ENCODE measurements around the gene DNAH3.
"Not testable (repeated sequence)": the region's sequence is repeated elsewhere in the genome, so short reads cannot be mapped to it uniquely, and the experiment has no call there.

The DNAH3 gene

DNA sequence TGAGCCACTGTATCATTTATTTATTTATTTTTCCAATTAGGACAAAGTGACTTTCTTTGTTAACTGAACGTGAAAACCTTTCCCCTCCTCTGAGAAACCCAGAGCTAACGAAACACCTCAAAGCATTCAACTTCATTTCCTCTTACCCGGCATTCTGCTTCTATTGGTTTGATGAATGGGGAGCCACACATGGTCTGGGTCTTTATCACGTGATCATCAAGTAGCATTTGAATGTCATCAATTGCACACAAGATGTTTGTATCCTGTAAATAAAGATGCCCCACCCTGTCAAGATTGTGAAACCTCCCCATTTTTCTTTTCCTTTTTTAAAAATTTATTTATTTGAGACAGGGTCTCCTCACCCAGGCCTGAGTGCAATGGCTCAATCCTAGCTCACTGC is 80.1 kb downstream of the DNAH3 start:
- DNase-seq (ENCODE audit: low read depth) = no peak

DNA sequence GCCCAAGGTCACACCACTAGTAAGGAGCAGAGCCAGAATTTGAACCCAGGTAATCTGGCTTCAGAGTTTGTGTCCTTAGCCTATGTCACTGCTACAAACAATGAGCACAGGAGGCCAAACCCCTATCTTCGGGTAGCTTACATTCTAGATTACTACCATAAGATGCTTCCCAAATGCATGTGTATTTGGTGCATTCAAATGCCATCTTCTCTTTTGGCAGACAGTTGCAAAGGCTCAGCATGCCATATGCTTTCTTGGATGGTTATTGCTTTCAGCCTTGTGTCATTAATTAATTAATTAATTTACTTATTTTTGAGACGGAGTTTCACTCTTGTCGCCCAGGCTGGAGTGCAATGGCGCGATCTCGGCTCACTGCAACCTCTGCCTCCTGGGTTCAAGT is 80.7 kb downstream of the DNAH3 start:
- no peak for DNase-seq (ENCODE audit: low read depth)

DNA sequence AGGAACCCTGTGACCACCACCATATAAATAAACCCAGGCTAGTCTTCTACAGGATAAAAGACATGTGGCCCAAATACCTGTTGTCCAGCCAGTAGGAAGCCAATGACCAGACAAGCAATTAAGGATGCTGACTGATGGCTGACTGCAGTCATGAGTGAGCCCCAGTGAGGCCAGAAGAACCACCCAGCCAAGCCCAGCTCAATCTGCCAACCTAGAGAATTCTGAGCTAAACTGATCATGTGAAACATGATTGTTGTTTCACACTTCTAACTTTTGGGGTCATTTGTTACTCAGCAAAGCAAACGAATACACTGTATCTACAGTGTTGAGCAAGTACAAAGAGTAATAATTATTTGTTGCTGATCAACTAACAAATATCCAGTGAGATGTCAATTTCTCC is 86.4 kb downstream of the DNAH3 start:
- no peak for DNase-seq (ENCODE audit: low read depth)

DNA sequence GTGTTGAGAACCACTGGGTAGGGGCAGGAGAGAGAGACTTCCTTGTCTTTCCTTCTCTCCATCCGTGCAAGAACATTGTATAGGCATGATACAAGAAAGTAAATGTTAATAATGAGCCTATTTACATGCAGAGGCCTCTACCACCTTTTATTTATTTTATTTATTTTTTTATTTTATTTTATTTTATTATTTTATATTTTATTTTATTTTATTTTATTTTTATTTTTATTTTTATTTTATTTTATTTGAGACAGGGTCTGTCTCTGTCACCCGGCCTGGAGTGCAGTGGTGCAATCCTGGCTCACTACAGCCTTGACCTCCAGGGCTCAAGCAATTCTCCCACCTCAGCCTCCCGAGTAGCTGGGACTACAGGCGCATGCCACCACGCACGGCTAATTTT is 87.3 kb downstream of the DNAH3 start:
- DNase-seq (ENCODE audit: low read depth) = not testable (repeated sequence)

DNA sequence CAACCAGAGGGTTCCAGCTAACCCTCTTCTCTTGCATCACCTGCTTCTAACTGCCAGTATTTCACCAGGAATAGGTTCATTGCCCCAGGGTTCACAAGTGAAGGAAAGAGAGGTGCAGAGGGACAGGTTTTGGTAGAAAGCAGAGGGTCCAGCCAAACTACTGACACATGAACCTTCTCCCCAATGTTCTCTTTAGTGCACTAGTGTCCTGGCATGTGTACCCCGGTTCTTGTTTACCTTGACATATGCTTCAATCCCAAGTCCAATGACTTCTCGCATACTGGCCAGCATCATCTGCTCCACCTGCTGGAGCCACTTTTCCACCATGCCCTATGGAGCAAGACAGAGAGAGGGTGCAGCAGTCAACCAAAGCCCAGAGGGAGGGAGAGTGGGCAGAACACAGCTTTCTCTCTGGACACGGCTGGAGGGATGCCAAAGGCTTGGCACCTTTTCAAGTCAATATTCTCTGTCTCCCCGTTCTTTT is 90.6 kb downstream of the DNAH3 start:
- no peak for DNase-seq (ENCODE audit: low read depth)

DNA sequence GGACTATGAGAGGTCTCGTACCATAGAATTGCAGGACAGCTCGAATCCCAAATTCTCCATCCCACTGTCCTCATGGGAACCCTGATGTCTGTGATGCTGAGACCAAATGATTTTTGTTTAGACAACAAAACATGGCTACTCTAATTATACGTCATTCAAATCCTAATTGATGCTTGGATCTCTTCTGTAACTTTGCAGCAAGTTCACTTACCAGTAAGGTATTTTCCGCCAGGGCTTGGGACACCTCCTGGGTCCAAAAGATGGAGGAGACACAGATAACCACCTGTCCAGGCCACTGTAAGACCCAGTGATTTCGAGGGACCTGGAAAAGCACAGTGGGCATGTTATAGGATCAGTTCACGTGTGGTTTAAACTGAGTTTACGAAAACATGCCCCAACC is 92.8 kb downstream of the DNAH3 start:
- DNase-seq (ENCODE audit: low read depth) = no peak

DNA sequence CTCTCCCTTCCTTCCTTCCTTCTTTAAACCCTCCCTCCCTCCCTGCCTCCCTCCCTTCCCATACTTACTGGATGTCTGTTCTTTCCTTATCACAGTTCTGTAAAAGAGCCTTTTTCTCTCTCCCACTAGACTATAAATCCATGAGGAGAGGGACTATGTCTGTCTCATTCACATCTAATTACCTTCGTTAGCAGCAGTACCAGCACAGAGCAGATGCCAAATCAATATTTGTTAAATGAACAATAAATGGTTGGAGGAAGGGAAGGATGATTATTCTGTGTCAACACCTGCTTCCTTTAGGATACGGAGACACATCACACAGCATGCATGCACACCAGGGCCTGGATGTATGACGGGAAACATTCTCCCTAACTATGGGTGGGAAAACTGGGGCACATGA is 94.2 kb downstream of the DNAH3 start:
- DNase-seq (ENCODE audit: low read depth) = no peak

DNA sequence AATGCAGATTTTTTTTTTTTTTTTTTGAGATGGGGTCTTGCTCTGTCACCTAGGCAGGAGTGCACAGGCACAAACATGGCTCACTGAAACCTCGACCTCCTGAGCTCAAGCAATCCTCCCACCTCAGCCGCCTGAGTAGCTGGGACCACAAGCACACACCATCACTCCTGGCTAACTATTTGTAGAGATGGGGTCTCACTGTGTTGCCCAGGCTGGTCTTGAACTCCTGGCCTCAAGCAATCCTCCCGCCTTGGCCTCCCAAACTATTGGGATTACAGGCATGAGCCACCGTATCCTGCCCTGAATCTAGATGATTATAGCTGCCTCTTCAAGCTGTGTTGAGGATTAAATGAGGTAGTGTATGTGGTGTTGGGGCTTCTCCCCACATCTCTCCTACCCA is 94.9 kb downstream of the DNAH3 start:
- DNase-seq (ENCODE audit: low read depth) = not testable (repeated sequence)

DNA sequence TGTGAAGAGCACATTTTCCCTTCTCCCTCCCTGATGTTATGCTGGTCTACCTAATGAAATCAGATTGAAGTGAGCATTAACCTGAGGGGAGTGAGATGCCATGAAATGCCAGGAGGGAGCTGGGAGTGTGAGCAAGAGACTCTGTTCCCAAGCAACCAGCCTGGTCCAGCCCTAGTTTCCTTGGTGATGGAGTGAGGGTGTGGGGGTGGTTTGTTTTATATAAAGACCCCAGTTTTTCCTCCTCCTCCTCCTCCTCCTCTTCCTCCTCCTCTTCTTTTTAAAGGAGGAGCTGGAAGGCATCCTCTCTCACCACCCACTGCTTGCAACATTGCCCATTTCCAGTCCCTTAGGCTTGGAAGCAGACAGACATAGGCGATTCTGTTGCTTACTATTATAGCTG is 97.1 kb downstream of the DNAH3 start:
- DNase-seq (ENCODE audit: low read depth) = no peak

DNA sequence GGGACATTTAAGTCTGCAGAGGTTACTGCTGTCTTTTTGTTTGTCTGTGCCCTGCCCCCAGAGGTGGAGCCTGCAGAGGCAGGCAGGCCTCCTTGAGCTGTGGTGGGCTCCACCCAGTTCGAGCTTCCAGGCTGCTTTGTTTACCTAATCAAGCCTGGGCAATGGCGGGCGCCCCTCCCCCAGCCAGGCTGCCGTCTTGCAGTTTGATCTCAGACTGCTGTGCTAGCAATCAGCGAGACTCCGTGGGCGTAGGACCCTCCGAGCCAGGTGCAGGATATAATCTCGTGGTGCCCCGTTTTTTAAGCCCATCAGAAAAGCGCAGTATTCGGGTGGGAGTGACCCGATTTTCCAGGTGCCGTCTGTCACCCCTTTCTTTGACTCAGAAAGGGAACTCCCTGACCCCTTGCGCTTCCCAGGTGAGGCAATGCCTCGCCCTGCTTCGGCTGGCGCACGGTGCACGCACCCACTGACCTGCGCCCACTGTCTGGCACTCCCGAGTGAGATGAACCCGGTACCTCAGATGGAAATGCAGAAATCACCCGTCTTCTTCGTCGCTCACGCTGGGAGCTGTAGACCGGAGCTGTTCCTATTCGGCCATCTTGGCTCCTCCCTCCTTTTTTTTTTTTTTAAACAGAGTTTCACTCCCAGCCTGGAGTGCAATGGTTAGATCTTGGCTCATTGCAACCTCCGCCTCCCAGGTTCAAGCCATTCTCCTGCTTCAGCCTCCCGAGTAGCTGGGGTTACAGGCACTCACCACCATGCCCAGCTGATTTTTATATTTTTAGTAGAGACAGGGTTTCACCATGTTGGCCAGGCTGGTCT is 102.3 kb downstream of the DNAH3 start:
- DNase-seq (ENCODE audit: low read depth) = not testable (repeated sequence)

DNA sequence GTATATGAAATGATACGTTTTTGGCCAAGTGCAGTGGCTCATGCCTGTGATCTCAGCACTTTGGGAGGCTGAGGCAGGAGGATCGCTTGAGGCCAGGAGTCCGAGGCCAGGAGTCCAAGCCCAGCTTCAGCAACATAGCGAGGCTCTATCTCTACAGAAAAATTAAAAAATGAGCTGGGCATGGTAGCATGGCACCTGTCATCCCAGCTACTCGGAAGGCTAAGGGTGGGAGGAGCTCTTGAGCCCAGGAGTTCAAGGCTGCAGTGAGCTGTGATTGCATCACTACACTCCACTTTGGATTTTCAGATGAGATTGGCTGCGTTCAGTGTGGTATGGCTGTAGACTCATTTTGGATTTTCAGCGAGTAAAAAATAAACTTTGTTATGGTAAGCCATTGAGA is 112.4 kb downstream of the DNAH3 start:
- no peak for DNase-seq (ENCODE audit: low read depth)

DNA sequence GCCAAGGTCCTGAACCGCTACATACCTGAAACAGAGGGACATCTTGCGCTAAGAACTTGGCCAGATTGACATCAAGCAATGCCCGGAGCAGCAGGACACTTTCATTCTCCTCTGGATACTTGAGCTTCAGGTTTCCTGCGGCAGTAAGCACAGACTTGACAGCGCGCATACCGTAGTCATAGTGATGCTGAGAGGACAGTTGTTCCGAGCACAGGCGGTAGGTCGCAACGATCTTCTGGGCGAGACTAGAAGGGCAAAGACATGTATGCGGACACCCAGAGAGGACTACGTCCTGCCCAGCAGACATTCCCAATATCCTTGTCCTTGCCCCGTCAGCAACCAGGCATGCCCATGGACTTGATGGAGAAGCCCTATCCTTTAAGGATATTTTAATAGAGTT is 112.9 kb downstream of the DNAH3 start:
- no peak for DNase-seq (ENCODE audit: low read depth)

DNA sequence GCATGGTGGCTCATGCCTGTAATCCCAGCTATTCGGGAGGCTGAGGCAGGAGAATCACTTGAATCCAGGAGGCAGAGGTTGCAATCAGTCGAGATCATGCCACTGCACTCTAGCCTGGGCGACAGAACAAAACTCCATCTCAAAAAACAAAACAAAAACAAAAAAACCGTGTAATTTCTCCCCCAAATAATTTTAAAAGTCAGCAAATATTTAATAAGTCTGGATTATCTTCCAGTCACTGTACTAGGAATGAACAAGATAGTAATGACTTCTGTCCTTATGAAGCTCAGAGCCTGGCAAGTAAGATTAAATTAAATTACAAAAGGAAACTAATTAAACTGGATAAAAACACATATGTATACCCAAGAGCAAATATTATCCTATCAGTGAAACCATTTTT is 113.5 kb downstream of the DNAH3 start:
- DNase-seq (ENCODE audit: low read depth) = no peak

DNA sequence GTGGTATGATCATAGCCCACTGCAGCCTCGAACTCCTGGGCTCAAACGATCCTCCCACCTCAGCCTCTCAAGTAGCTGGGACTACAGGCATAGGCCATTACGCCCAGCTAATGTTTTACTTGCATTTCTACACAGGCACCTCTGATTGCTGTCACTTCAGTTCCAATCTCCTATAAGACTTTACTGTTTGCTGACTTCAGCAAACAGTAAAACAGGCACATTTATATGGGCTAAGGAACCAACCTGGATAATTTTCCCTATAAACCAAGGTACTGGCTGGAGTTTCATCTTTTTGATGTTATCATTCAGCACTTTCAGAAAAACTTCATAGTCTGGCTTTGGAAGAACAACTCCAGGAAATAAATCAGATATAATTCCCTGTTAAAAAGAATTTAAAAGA is 114.2 kb downstream of the DNAH3 start:
- DNase-seq (ENCODE audit: low read depth) = no peak

DNA sequence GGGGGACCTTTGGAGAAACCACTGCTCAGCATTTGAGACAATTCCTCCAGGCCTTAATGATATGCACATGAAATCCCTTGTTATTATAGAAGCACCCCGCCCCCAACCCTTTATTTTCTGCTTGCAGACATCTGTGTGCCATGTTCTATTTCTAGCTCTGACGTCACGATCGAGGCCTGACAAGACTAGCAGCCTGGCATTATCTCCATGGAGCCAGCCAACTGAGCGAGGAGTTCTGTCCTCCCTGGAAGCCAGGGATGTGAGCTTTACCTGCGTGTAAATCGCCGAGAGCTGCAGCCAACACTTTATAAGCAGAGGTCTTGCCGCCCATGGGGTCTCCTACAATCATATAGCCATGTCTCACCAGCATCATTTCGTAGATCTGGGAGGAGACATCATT is 116.9 kb downstream of the DNAH3 start:
- DNase-seq (ENCODE audit: low read depth) = no peak

DNA sequence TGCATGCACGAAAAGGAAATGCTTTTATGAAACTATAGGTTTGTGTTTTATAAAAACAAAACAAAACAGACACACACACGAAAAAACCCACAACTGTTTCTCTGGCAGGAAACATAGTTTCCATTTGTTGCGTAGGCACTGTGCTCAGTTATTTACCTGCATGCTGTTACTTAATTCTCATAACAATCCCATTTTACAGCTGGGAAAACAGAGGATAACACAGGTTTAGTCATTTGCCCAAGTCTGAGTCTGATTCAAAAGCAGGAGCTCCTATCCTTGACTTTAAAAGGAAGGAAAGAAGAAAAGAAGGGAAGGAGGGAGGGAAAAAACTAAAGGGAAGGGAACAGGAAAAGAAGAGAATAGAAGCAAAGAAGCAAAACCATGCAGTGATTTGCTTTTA is 117.4 kb downstream of the DNAH3 start:
- no peak for DNase-seq (ENCODE audit: low read depth)

DNA sequence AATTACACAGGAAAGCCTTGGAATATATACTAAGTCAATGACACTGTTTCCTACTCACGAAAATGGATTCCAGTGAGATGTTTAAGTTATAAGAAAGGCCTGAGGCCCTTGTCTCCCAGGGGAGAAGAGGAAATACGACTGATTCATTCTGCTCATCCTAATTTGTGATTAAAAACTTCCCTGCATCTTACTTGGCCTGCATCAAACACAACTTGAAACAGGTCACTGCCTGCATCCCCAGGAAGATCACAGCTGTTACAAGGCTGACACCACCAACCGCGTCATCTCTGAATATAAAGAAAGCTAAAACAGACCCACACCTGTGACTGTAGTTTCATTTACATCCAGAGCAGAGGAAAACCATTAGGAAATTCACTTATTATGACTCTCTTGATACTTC is 121.9 kb downstream of the DNAH3 start:
- DNase-seq (ENCODE audit: low read depth) = no peak

DNA sequence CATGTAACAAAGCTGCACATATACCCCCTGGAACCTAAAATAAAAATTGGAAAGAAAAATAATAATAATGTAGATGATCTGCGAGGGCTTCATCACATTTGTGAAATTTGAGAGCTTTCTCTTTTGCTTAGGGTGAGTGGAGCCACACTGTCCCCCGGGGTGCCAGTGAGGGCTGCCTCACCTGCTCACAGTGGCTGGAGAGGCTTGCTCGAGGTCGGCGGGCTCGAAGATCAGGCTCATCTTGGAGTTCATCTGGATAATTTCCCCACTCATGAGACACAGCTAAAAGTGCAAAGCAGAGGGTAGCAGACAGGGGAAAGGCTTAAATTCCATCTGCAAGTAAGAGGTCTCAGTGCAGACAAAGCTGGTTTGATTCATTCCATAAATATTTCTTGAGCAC is 123.8 kb downstream of the DNAH3 start:
- DNase-seq (ENCODE audit: low read depth) = no peak

DNA sequence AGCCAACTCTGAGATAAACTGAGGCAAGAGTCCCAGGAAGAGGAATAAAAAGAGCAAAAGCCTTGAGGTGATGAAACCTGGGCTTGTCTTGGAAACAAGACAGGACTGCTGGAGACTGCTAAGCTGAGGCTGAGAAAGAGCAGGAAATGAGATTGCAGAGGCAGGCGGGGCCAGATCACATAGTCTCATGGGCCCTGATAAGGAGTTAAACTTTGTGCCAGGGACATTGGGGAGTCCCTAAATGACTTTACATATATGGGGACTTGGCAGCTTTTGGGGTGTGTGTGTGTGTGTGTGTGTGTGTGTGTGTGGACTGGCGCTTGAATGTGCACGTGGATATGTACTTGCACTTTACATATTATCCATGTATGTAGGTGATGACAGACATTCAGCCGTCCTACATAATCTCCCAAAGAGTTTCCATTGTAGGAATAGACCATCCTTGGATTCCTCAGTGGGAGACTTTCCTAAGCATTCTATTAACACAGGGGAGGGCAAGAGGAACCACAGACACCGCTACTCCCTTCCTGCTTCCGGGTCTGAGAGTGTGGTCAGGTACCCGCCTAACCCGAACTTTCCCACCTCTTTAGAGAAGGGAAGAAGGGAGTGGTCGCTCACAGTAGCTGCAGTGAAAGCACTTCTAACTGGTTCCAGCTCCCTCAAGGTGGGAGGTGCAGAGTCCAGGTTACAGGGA is 127.0 kb downstream of the DNAH3 start:
- DNase-seq (ENCODE audit: low read depth) = no peak

DNA sequence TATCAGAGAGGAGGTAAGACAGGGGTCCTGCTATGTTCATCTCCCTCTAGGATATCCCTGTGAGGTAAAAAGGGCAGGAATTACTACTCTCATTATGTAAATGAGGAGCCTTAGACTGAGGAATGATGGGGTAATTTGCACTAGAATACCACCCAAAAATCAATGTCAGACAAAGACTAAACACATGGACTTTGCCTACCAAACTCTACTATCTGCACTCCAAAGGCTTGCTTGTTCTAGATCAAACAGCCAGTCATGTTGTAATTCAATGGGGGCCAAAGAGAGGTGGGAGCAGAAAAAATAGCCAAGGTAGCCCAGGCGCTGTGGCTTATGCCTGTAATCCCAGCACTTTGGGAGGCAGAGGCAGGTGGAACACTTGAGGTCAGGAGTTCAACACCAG is 129.3 kb downstream of the DNAH3 start:
- DNase-seq (ENCODE audit: low read depth) = no peak

DNA sequence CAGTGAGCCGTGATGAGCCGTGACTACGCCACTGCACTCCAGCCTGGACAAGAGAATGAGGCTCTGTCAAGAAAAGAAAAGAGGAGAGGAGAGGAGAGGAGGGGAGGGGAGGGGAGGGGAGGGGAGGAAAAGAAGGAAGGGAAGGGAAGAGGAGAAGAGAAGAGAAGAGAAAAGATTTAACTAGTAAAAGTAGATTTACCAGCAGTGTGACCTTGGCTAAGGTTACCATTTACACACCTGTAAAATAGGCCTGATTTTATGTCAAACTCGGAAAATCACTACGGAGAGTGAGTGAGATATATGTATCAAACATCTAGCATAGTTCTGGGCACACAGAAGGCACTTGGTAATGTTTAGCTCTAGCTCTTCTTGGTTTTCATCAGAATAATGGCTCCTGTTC is 140.8 kb downstream of the DNAH3 start:
- no peak for DNase-seq (ENCODE audit: low read depth)

DNA sequence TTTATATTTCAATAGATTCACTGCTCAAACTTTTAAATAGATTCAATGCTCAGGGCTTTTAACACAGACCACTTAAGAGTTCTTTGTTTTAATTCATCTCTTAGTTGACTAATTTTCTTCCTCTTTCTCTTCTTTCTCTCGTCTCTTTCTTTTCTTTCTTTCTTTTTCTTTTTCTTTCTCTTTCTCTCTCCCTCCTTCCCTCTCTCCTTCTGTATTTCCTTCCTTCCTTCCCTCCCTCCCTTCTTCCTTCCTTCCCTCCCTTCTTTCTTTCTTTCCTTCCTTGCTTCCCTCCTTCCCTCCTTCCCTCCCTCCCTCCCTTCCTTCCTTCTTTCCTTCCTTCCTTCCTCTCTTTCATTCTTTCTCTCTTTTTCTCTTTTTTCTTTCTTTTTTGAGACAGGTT is 145.6 kb downstream of the DNAH3 start:
- DNase-seq (ENCODE audit: low read depth) = no peak

DNA sequence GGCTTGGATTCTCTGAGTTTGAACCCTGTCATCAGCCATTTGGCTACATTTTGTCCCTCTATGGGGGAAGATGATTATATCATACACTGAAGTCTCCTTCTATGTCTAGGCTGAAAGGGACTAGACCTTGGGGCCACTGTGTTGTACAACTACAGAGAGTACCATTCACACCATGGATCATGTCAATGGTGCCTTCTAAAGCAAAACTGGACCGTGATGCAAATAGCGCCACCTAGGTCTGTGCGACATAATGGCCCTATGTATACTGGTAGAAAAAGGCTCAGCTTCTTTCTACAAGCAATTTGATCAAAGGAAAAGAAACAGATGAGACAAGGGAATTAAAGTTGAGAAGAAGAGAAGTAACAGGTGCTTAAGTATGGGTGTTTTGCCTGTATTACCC is 149.4 kb downstream of the DNAH3 start:
- no peak for DNase-seq (ENCODE audit: low read depth)

DNA sequence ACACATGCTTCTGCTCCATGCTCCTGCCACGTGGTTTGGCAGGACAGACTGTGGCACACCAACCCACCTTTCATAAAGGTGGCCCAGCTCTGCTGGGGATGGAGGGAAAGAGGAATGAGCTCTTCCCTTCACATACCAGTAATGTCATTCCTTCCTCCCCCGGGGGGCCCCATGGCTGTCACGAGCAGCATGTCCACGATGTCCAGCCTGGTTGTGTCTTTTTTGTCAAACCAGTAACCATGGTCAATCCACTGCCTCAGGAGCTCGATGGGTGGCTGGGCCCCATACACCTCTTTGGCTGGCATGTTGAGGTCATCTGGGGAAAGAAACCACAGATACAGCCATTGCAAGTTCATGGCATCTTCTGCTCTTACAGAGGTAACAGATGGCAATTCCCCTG is 153.5 kb downstream of the DNAH3 start:
- no peak for DNase-seq (ENCODE audit: low read depth)
